Mesenteric fat pad (tissue), 1 donor: ENCODE data around the gene MFSD11. TPM values are rescaled to one million over a fixed set of nuclear protein-coding genes. Genes with fewer than 3 reads are reported as not detected.
A peak's percentile ranks its signal among the peaks of the same experiment; 100 is the strongest.
"Not testable (repeated sequence)": the region's sequence is repeated elsewhere in the genome, so short reads cannot be mapped to it uniquely, and the experiment has no call there.

ENCODE experiments used
- DNase-seq: peaks from one replicate; pipeline ENCODE4 v3.0.0-alpha.2; 2020; ENCODE audit warnings: low spot score
- total RNA-seq: library from RNA; stranded (reverse); fragmentation: NEBNext Ultra II Directional; extraction: Animal tissue kit (Norgen Biotek cat#: 25700); gene quantifications from one replicate; pipeline ENCODE4 v1.2.1, GENCODE V29; 2021
- donor health status: DM: yes; HTN: yes; CAD: no.

Gene MFSD11
- total RNA-seq, 1 donor from 2014 or later = 23.2 TPM

DNA sequence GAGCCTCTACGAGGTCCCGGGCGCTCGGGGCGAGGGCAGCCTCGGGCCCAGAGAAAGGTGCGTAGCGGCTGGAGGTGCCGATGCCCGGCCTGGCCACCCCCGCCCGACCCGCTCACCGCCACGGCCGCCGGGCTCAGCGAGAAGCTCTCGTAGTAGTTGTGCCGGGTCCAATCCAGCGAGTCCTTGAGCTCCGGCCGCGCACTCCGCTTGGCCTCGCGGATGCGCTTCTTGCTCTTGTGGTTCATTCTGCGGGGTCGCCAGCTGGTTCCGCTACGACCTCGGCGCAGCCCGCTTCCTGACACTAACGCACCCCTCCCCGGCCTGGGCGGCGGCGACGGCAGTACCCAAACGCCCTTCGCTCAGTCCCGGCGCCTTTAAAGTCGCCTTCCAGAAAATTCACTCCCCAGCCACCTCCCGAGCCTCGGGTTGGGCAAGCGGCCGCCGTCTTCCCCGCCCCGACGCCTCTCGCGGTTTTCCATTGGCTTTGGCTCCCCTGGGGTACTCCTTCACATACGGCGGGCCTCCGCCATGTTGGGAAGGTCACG lies 11.6 kb upstream of the MFSD11 start, which contains the start of gene JMJD6:
TSS of gene JMJD6 (minus strand) at position 376 of the 545 bp plus-strand sequence. CDS start at position 245, 131 bp downstream.
- peak; percentile 99 for DNase-seq

DNA sequence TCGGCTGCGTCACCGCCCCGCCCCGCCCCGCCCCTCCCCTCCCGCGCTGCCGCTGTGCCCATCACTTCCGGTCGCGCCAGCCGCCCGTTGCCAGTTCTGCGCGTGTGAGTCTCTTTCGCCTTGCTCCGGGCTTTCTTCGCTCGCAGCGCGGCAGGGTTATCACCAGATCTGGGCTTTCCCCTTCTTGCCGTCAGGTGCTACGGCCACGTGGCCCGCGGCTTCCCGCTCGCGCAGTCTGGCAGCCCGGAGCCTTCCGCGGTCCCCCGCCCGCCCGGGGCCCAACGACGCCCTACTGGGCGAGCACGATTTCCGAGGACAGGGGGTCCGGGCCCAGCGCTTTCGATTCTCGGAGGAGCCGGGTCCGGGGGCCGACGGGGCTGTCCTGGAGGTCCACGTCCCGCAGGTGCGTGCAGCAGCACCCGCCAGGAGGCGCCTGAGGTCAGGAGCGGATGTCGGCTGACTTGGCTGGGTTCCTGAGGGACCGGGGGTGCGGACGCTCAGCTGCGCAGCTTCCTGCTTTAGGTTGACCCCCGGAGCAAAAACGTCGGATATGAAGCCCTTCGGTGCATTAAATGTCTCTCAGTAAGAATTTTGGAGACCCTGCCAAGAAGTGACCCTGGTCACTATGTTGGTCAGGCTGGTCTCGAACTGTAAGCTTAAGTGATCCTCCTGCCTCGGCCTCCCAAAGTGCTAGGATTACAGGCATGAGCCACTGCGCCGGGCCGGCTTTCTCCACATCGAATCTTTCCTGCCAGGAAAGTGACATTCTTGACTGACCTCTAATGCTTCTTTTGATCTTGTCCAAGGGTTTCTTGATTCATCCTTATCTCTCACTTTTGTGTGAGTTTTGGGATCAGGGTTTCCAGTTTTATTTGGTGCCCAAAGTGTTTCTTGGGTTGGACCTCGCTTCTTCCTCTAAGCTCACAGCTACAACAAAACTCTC lies 10.9 kb upstream of the MFSD11 start, which contains the start of gene METTL23:
TSS of gene METTL23 (plus strand) at position 64 of the 943 bp plus-strand sequence. CDS start 2,872 bp downstream, outside the sequence.
- peak; percentile 92 for DNase-seq

GRCh38 chr17:76727745-76728456 lies 10.0 kb upstream of the MFSD11 start:
- DNase-seq = peak; percentile 86

GRCh38 chr17:76731800-76732733 lies 5.9 kb upstream of the MFSD11 start:
- not testable (repeated sequence) for DNase-seq

- no peak for DNase-seq
Measured at GRCh38 chr17:76732734-76733617, 4.9 kb upstream of the MFSD11 start.

DNA sequence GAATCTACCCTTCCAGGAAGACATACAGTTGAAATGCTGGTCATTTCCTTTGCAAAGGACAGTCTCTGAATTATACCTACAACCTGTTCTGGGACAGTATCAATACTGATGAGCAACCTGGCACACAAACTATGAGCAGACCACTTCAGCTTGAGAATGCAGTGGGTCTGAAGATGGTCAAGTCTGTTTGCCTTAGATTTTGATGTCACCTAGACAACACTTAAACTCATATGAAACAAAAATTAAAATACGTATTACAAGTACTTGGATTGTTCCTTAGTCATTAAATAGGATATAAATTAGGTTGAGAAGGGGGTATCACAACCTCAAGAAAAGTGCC lies 4.3 kb upstream of the MFSD11 start:
- no peak for DNase-seq

DNA sequence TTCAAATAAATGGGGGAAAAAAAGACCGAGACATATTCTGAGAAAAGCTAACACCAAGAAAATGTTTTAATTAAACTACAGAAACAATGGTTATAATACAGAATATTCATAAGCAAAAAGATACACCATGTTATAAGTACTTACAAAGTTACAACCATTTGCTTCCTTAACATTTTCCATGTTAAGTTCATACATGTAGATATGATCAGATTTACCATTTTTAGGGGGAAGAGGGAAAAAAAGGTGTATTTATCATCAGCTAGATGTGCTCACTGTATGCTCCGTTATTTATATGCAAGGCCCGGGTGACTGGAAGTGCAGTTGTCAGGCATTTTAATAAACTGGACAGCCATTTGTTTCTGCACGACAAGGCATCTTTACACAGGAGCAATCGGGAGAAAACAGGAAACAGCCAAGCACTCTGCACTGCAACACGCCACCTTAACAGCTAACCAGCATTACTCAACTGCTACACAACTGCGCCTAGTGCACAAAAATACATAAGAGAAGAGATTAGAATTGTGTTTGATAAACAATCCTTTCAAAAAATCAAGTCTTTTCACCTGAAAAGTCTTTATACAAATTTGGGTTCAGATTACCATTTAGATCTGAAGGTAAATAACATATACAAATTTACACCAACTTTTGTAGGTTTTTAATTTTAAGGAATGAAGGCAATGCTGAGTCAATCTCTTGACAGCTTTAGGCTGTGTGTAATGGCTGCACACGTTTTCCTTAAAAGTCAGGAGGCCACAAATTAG lies 3.7 kb upstream of the MFSD11 start:
- no peak for DNase-seq

DNA sequence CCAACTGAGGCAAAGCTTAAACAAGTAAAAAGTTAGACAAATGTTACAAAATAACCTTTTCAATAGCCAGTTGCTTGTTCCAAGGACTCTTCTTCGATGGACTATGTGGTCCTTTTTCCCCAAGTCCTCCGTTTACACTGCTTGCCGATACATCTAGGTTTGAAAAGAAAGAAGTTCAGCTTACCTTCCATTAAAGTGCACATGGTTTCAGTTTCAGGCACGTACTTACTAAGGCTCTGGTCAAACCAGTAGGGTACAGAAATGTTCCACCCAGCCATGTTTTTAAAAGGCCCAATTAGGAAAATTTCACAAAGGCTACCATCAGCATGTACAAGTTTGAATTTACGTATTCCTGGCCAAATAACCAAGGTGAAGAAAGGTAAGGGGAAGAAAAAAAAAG lies 2.9 kb upstream of the MFSD11 start:
- no peak for DNase-seq

- DNase-seq = no peak
Measured at GRCh38 chr17:76735586-76736348, 2.2 kb upstream of the MFSD11 start.

- peak; percentile 95 for DNase-seq
Measured at GRCh38 chr17:76736349-76737081, 1.4 kb upstream of the MFSD11 start.

GRCh38 chr17:76737082-76737675 lies 740 bp upstream of the MFSD11 start, which contains the start of gene SRSF2:
TSS of gene SRSF2 (minus strand) at chr17:76737331. CDS start at chr17:76737160, 171 bp downstream.
- DNase-seq = peak; percentile 100

- no peak for DNase-seq
Measured at GRCh38 chr17:76738468-76738850, 540 bp downstream of the MFSD11 start.

- DNase-seq = not testable (repeated sequence)
Measured at GRCh38 chr17:76739568-76740115, 1.7 kb downstream of the MFSD11 start.

- DNase-seq = no peak
Measured at GRCh38 chr17:76740329-76741118, 2.6 kb downstream of the MFSD11 start.

DNA sequence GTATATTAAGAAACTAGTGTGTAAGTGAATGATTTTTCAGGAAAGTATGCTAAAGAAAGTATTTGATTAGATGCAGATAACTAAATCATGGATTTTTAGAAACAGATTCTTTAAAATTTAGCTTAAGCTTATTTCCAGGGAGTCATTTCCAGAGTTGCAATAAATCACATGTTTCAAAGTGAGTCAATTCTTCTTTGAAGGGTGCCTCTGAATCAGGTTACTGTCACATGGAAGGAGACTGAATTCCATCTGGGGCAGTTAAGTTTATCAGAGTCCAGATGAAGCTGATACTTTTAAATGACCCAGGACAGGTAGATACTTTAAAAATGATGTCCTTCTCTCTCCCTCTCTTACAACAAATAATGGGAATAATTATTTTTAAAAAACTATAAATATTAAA lies 5.0 kb downstream of the MFSD11 start:
- no peak for DNase-seq

GRCh38 chr17:76744747-76745146 lies 6.8 kb downstream of the MFSD11 start:
- DNase-seq = no peak
